GM15510 (cell line): Measurements from ENCODE around the gene ARHGEF10L.

ENCODE experiments used
- POLR2A ChIP-seq: IDR thresholded peaks from 3 replicates; pipeline ENCODE4 v1.6.1; 2011; ENCODE audit warnings: borderline replicate concordance; ENCODE audit not compliant: insufficient read length; ENCODE audit errors: extremely low read depth

Gene ARHGEF10L

GRCh38 chr1:17585266-17585987 is 45.9 kb downstream of the ARHGEF10L start:
- no peak for TF ChIP-seq POLR2A

- TF ChIP-seq POLR2A, result no peak
These were observed 46.9 kb downstream of the ARHGEF10L start for GRCh38 chr1:17586172-17586964.

GRCh38 chr1:17587693-17588047 is 48.2 kb downstream of the ARHGEF10L start:
- TF ChIP-seq POLR2A, result no peak

- TF ChIP-seq POLR2A, result no peak
These were observed 48.8 kb downstream of the ARHGEF10L start for GRCh38 chr1:17588048-17588871.

- TF ChIP-seq POLR2A, result no peak
These were observed 52.4 kb downstream of the ARHGEF10L start for GRCh38 chr1:17591814-17592430.

GRCh38 chr1:17594026-17594425 is 54.5 kb downstream of the ARHGEF10L start:
- no peak for TF ChIP-seq POLR2A

GRCh38 chr1:17594690-17595601 is 55.4 kb downstream of the ARHGEF10L start:
- TF ChIP-seq POLR2A, result no peak

- TF ChIP-seq POLR2A, result no peak
These were observed 56.1 kb downstream of the ARHGEF10L start for GRCh38 chr1:17595602-17595925.

GRCh38 chr1:17596186-17596585 is 56.7 kb downstream of the ARHGEF10L start:
- TF ChIP-seq POLR2A, result no peak

GRCh38 chr1:17596651-17597509 is 57.4 kb downstream of the ARHGEF10L start:
- no peak for TF ChIP-seq POLR2A

GRCh38 chr1:17597651-17598050 is 58.2 kb downstream of the ARHGEF10L start:
- no peak for TF ChIP-seq POLR2A

- no peak for TF ChIP-seq POLR2A
These were observed 58.8 kb downstream of the ARHGEF10L start for GRCh38 chr1:17598251-17598650.
